HG03565 (cell line): ENCODE measurements around the gene NTRK2.

ENCODE experiments used
- ATAC-seq: cut with Tn5 transposase; IDR thresholded peaks from one replicate; pipeline ENCODE4 v1.9.1; 2021; ENCODE audit warnings: mild to moderate bottlenecking, moderate library complexity; ENCODE audit not compliant: unreplicated experiment

Gene NTRK2

GRCh38 chr9:84966876-84967830 lies 297.6 kb downstream of the NTRK2 start:
- ATAC-seq = no peak

GRCh38 chr9:84969084-84969483 lies 299.6 kb downstream of the NTRK2 start:
- ATAC-seq = no peak

- ATAC-seq = no peak
Observed at GRCh38 chr9:84969736-84970135, 300.2 kb downstream of the NTRK2 start.

DNA sequence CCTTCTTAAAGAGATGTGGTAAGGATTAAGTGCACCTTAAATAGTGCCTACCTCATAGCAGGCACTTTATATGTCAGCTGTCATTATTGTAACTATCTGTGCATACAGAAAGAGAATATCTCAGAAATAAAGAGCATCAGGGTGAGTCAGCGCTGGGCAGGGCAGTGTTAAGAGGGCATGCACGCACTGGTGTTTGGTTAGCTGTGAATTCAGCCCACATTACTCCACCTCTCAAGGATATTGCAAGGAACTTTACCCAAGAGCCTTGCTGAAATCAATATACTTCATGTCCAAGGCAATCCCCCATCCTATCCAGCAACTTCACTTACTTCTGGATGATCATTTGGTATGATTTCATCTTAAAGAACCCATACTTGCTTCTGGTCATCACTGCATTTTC lies 300.9 kb downstream of the NTRK2 start:
- ATAC-seq = no peak

DNA sequence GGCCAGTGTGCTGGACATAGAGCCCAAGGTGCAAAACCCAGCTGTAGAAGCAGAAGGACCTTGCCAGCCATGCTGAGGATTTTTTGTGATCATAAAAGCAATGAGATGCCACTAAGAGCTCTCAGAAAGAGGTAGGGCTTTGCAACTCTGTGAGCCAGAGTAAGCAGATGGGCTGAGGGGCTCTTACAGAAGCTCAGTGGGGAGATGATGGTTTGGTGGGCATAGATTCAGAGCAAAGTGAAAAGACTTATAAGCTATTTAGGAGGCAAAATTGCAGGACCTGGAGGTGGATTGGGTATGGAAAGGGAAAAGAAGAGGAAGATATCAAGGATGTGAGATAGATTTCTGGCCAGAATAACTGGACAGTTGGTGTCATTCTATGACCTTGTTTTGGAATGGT lies 302.0 kb downstream of the NTRK2 start:
- ATAC-seq = no peak

DNA sequence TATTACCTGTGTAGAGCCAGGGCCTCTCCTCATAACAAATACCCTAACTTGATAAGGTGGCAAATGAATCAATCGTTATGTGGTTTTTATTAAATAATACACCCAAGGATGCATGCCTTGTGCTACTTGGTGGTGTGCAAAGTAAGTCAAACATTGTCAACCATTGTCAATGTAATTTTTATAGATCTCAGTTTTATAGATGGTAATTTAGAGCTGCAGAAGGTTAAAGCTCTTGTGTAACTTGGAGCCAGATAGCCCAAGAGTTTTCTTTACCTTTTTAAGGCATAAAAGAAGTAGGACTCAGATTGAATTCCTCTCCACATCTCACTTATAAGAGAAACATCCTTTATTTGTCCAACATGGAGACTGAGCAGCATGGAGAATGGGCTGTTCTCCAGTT lies 304.7 kb downstream of the NTRK2 start:
- no peak for ATAC-seq

DNA sequence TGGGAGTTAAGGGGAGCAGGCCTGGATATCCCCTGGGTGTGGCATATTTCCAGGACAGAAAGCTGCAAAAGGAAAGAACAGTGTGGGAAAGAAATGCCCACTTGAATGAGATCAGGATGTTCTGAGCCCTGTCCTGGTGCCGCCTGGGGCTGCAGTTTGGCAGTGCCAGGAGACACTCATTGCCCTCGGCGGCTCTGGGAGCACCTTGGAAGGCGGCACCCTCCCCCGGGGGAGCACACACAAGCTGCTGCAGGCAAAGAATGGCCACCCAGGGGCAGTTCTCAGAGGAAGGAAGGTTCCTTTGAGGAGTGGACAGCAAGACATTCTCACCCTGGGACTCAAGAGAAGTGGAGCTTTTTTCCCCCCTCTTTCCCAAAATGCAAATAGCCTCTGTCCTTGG lies 305.3 kb downstream of the NTRK2 start:
- ATAC-seq = no peak

GRCh38 chr9:84975926-84976325 lies 306.4 kb downstream of the NTRK2 start:
- ATAC-seq = no peak

GRCh38 chr9:84978661-84979060 lies 309.1 kb downstream of the NTRK2 start:
- ATAC-seq = no peak

GRCh38 chr9:84983749-84984148 lies 314.2 kb downstream of the NTRK2 start:
- ATAC-seq = no peak

DNA sequence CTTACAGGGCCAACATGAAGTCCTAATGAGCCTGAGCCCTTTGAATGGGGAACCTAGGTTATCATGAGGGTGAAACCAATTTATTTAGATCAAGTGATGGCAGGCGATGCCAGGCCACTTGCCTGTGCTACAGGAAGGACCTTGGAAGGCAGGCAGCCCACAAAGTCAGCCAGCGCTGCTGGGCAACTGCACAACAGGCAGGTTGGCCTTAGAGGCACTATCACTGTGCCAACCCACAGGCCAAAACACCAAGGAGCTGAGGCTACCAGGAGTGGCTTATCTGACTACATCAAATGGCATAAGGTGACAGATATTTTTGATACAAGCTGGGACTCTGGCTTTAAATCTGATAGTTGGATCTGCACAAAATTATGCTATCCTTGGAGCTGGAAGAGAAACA lies 319.1 kb downstream of the NTRK2 start:
- ATAC-seq = no peak

GRCh38 chr9:84990416-84990815 lies 320.9 kb downstream of the NTRK2 start:
- ATAC-seq = no peak

DNA sequence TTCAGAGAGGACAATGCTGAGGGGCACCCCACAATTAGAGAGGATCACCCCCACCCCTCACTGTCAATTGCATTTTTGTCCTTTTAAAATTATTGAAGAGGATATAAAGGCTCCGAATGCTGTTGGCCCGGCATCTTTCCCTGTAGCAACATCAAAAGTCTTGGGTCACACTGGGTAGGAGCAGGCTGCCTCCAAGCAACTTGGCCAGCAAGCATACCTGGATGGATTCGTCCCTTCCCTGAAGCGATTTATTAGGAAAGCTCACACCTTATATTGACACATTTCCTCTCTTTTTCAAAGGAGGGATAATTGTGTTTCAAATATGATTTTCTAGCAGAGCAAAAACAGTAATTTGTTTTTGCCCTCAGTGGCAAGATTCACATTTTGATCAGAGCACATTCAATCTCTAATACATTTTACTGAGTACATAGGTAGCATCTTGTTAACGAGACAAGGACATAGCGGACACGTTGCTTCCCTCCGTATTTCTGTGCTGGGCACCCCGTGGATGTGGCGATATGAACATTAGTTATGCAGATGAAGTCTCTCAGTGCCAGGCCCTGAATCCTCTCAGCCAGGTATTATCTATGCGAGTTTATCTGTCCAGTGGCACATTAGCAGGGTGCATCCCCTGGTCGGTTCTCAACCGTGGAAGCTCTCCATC lies 321.5 kb downstream of the NTRK2 start:
- ATAC-seq = no peak

GRCh38 chr9:84991514-84991870 lies 322.0 kb downstream of the NTRK2 start:
- no peak for ATAC-seq

GRCh38 chr9:84992381-84992780 lies 322.9 kb downstream of the NTRK2 start:
- no peak for ATAC-seq

DNA sequence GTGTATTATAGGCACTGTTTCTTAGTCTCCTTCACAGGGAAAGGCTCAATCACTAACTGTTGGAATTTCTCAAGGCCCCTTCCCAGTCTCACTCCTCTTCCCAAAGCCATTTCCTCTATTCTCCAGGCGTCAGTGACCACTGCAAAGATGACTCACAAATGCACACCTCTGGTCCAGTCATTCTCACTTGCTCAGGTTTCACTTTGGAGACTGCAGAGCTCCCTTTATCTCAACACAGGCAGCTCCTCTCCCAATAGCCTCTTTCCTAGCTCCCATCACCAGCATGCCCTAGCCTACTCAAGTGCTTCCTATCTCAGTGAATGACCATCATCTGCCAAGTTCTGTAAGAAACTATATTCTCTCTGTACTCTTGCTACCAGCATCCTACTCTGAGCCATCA lies 323.6 kb downstream of the NTRK2 start:
- ATAC-seq = no peak

DNA sequence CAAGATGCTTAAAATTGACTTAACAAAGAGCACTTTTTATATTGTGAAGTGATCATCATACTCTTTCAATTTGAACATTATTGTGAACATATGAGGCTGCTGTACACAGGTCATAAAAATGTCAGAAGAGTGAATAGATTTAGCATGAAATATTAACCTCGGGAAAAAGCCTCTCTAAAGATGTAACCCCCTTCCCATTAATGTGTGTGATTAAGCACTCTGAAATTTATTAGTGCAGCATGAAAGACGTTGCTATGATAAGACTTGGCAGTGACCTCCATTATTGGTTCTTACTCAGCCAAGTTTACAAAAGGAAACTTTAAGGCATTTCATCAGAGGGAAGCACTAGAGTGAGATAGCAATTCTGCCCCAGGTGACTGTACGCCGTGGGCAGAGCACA lies 326.5 kb downstream of the NTRK2 start:
- ATAC-seq = no peak

- ATAC-seq = no peak
Observed at GRCh38 chr9:84996716-84997115, 327.2 kb downstream of the NTRK2 start.

- ATAC-seq = no peak
Observed at GRCh38 chr9:84997472-84997871, 327.9 kb downstream of the NTRK2 start.

- ATAC-seq = no peak
Observed at GRCh38 chr9:84998639-84999038, 329.1 kb downstream of the NTRK2 start.

- no peak for ATAC-seq
Observed at GRCh38 chr9:84999788-85000187, 330.3 kb downstream of the NTRK2 start.

DNA sequence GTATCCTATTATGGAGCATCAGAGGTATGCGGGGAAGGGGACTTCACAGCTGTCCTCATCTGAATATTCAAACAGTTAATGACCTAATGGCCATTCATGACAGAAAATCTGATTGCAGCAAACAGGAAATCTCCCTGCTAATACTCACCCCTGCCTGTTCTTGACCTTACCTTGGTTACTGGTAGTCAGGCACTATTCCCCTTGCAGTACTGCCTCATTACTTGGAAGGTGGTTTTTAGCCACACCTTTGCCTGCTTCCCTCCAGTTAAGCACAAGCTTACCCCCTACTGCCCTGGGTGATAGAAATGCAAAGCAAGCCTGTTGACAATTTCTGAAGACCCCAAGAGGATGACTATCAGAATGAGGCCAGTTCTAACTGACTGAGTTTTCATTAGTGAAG lies 332.4 kb downstream of the NTRK2 start:
- no peak for ATAC-seq
